Duodenal mucosa (tissue), 2 donors: ENCODE measurements around the gene SMIM36.
"Not testable (repeated sequence)": the region's sequence is repeated elsewhere in the genome, so short reads cannot be mapped to it uniquely, and the experiment has no call there.

ENCODE experiments used
- H3K27ac ChIP-seq: one replicate; pipeline ENCODE4 v1.7.0; 2013; ENCODE audit warnings: low read depth, low read length
- H3K27me3 ChIP-seq, 2 donors: one replicate each; pipeline ENCODE4 v1.7.0; 2013; ENCODE audit warnings: low read length in 2 of 2, control low read depth in 1 of 2; ENCODE audit not compliant: insufficient read depth in 2 of 2, control insufficient read depth in 1 of 2
- H3K36me3 ChIP-seq, 2 donors: one replicate each; pipeline ENCODE4 v1.7.0; 2013; ENCODE audit warnings: low read length in 2 of 2, control low read depth in 1 of 2; ENCODE audit not compliant: insufficient read depth in 2 of 2, control insufficient read depth in 1 of 2
- H3K4me1 ChIP-seq, 2 donors: one replicate each; pipeline ENCODE4 v1.7.0; 2013; ENCODE audit warnings: low read length in 2 of 2, control low read depth in 1 of 2; ENCODE audit not compliant: insufficient read depth in 2 of 2, control insufficient read depth in 1 of 2
- H3K4me3 ChIP-seq, 2 donors: one replicate each; pipeline ENCODE4 v1.7.0; 2013; ENCODE audit warnings: low read length in 2 of 2, low read depth in 1 of 2
- H3K9ac ChIP-seq, 2 donors: one replicate each; pipeline ENCODE4 v1.7.0; 2013; ENCODE audit warnings: low read length in 2 of 2, low read depth in 1 of 2
- H3K9me3 ChIP-seq, 2 donors: one replicate each; pipeline ENCODE4 v1.7.0; 2013; ENCODE audit warnings: low read length in 2 of 2, control low read depth in 1 of 2; ENCODE audit not compliant: control insufficient read depth in 1 of 2

SMIM36 gene

DNA sequence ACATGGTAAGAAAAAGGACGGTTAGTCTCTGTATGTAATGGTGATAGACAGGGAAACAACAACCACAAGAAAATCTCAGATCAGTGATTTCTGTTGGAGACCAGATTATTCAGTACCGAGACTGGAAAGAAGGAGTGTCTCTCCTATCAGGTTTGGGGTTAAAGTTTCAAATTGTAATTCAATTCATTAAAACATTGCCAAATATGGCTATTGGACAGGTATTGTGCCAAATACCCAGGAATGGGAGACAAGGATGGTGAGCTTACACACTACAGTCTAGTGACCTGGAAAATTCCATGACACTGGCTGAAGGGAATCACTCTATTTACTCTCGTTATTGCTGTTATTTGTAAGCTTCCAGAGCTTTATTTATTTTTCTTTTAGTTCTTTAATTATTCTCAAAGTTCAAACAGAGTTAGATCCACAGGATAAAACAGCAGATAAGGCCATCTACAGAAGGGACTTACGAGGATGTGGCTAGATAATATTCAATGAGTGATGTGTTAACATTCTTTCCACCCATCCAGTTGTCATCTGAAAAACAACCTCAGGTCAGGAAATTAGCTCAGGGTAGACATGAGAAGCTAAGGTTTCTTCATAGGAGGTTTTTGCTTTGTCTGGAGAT, 64.6 kb downstream of the SMIM36 start:
- Histone ChIP-seq H3K27ac (no peak overlapping the region), H3K9ac (no peak overlapping the region)

DNA sequence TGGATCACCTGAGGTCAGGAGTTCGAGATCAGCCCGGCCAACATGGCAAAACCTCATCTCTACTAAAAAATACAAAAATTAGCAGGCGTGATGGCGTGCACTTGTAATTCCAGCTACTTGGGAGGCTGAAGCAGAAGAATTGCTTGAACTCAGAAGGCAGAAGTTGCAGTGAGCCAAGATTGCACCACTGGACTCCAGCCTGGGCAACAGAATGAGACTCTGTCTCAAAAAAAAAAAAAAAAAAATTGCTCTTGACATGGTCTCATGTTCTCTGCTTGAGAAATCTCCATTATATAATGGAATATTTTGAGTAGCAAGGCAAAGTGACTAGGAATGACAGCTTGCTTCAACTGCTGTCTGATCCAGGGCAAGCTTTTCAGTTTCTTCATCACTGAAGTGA, 65.2 kb downstream of the SMIM36 start:
- not testable (repeated sequence) for H3K4me3 ChIP-seq, H3K9ac ChIP-seq, H3K9me3 ChIP-seq, H3K36me3 ChIP-seq, H3K27me3 ChIP-seq, H3K27ac ChIP-seq
- peaks cover 41 to 50% of the 10 kb centered on the region in 2 donors for H3K4me1 ChIP-seq

More for the DNA sequence above, 64.6 kb downstream of the SMIM36 start:
- H3K4me3 ChIP-seq = no peak overlapping the region
- no peaks in the 10 kb centered on the region for H3K9me3 ChIP-seq
- H3K36me3 ChIP-seq = no peaks in the 10 kb centered on the region
- H3K4me1 ChIP-seq = peaks cover 45 to 56% of the 10 kb centered on the region in 2 donors
- H3K27me3 ChIP-seq = no peaks in the 10 kb centered on the region

DNA sequence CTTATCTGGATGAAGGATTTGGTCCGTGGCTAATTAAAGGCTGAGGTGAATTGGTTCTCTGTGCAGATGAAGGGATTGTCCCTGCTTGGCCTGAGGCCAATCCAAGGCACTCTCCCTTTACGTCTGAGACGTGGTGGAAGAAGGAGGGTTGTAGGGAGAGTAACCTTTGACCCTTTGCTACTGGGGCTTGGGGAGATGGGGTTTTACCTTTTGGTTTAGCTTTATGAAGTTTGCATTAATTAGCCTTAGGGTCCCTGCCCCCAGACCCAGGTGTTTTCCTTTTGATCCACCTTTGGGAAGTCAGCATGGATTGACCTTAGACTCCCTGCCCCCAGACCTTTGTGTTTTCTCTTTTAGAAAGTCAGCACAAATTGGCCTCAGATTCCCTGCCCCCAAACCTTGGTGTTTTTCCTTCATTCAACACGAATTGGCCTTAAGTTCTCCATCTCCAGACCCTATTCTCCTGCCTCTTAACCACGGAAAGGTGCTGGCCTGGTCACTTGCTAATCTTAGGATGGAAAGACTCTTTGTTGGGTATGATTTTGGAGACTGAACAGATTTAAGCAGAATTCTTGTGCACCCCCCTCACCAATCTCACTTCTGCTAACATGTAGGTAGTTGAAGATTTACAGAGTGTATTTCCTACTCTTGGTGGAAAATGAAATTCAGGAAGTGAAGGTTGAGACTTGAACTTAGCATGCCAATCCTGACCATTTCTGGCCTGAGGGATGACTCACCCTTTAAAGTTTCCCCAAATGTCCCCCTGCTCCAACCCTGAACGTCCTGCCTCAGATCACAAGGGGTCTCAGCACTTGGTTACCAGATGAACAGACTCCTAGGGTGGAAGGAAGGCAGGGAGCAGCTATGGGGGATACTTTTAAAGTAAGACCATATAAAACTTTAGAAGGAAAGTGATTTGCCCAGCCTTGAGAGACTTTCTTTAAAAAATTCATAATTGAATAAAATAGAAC, 66.5 kb downstream of the SMIM36 start:
- H3K27ac ChIP-seq = no peak overlapping the region
- no peaks in the 10 kb centered on the region for H3K9me3 ChIP-seq
- H3K27me3 ChIP-seq = no peaks in the 10 kb centered on the region
- peaks cover 29 to 40% of the 10 kb centered on the region in 2 donors for H3K4me1 ChIP-seq
- H3K4me3 ChIP-seq = no peak overlapping the region
- H3K36me3 ChIP-seq = no peaks in the 10 kb centered on the region
- no peak overlapping the region for H3K9ac ChIP-seq

DNA sequence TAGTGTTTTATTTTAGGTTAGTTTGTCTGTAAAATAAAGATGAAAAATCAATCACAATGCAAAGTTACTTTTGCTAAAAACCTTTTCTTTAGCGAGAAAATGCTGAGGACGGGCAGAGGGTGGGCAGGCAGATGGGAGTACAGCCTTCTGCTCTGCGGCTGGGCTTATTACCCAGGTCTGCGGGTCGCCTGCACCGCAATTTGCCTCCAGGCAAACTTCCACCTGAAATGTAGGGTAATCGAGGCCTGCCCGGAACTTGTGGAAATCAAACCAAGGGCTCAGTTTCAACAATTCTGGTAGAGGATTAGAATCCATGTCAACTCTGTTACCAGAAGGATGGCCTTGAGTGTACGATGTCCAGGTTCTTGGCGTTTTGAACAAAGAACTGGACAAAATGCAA, 67.3 kb downstream of the SMIM36 start:
- no peak overlapping the region for H3K27ac ChIP-seq
- H3K4me3 ChIP-seq = no peak overlapping the region
- H3K9ac ChIP-seq = no peak overlapping the region
- H3K4me1 ChIP-seq = peaks cover 20 to 34% of the 10 kb centered on the region in 2 donors
- no peaks in the 10 kb centered on the region for H3K9me3 ChIP-seq
- no peaks in the 10 kb centered on the region for H3K36me3 ChIP-seq
- no peaks in the 10 kb centered on the region for H3K27me3 ChIP-seq

DNA sequence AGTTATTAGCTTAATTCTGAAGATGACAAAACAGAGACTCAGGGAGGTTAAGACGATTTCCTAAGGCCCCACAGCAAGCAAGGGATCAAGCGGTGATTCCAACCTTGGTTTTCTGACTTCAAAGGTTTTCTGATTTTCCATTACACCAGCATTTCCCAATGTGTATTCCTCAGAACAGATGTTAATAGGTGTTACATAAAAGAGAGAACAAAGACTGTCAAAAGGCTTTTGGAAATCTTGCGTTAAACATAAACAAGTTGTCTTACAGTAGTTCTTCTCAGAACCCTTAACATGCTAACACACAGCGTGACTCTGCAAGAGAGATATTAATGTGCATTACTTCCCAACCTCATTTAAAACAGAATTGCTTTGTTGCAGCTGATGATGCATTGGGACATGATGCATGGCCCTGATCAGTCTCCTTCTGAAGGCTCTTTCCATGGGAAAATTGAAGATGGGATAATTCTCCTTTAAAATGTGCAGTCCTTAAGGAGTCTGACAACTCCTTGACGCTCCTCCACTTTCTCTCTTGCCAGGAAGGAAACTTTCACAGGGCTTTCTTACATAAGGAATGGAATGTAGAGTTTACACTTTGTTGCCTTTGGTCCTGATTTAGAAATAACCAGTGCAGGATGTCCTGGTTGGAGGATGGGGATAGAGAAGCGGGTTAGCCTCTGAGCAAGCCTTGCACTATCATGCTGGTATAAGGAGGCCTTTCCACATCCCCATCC, 68.1 kb downstream of the SMIM36 start:
- no peaks in the 10 kb centered on the region for H3K27me3 ChIP-seq
- H3K4me3 ChIP-seq = no peak overlapping the region
- H3K4me1 ChIP-seq = peaks cover 17 to 28% of the 10 kb centered on the region in 2 donors
- H3K9me3 ChIP-seq = no peaks in the 10 kb centered on the region
- H3K27ac ChIP-seq = no peak overlapping the region
- no peaks in the 10 kb centered on the region for H3K36me3 ChIP-seq
- no peak overlapping the region for H3K9ac ChIP-seq

DNA sequence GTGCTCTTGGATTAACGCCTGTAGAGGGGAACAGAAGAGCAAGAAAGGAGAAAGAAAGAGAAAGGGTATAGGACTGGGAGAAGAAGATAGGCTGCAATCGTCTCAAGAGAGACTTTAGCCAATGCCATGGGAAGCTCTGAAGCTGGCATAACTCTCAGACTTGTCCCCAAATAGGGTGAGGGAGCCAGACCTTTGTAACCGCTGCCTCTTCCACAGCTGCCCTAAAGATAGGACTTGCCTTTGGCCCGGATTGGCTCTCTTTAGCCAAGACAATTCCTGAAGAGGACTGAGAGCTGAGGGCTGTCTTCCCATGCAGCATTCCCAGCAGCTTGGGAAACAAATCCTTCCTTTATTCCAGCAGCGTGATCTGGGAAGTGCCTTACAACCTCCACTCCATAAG, 68.8 kb downstream of the SMIM36 start:
- Histone ChIP-seq H3K4me3 (no peak overlapping the region), H3K4me1 (peaks cover 17 to 28% of the 10 kb centered on the region in 2 donors), H3K27me3 (no peaks in the 10 kb centered on the region), H3K9ac (no peak overlapping the region), H3K9me3 (no peaks in the 10 kb centered on the region), H3K36me3 (no peaks in the 10 kb centered on the region), H3K27ac (no peak overlapping the region)

DNA sequence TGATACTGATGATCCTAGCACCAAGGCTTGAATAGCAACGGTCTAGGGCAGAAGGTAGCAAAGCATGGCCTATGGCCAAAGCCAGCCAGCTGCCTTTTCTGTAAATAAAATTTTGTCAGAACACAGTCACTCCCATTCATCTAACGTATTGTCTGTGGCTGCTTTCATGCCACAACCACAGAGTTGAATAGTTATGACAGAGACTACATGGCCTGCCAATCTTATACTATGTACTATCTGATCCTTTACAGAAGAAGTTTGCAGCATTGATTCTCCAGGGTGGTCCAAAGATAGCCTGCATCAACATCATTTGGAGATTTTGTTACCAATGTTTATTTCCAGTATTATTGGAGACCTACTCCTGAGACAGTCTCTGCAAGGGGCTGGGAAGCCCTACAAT, 69.7 kb downstream of the SMIM36 start:
- no peak overlapping the region for H3K27ac ChIP-seq

DNA sequence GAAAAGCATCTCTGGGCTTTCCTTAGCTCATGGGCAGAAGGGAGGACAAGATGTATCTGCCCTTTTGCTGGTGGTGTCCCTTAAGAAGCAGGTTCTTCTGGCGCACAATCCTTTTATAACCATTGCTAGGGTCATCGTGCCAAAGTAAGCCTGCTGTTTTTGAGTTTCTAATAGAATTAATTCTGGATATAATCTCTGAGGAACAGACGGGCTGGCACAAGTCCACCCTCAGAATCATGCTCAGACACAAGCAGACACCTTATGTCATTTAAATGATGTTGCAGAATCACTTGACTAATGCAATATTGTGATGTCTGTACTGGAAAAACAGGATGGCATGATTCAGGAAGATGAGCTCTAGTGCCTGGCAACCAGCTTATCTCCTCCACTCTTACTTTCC, 70.9 kb downstream of the SMIM36 start:
- no peaks in the 10 kb centered on the region for H3K9me3 ChIP-seq
- H3K9ac ChIP-seq = no peak overlapping the region
- H3K27me3 ChIP-seq = no peaks in the 10 kb centered on the region
- no peak overlapping the region for H3K4me3 ChIP-seq
- no peak overlapping the region for H3K27ac ChIP-seq
- no peaks in the 10 kb centered on the region for H3K36me3 ChIP-seq
- H3K4me1 ChIP-seq = peaks cover 9 to 21% of the 10 kb centered on the region in 2 donors

More for the DNA sequence above, 69.7 kb downstream of the SMIM36 start:
- Histone ChIP-seq H3K4me3 (no peak overlapping the region), H3K4me1 (peaks cover 11 to 26% of the 10 kb centered on the region in 2 donors), H3K27me3 (no peaks in the 10 kb centered on the region), H3K36me3 (no peaks in the 10 kb centered on the region), H3K9me3 (no peaks in the 10 kb centered on the region), H3K9ac (no peak overlapping the region)

DNA sequence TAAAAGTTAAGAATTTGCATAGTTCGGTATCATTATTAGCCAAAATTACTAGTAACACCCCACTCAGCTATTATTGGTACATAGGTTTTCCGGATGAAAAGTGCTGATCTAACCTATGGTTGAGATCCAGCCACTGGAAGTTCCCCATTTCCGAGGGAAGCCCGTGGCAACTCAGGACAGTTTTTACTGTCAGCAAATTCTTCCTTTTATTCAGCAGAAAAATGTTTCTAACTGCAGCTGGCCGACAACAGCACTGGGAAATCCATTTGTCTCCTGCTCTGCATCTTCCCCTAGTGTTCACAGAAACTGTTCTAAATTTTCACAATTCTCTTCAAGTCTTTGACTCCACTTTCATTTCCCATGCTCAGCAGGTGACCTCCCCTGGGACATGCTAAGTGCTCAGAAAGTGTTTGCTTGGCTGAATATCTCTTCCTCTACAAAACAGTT, 74.1 kb downstream of the SMIM36 start:
- Histone ChIP-seq H3K27ac (no peak overlapping the region), H3K9ac (no peak overlapping the region), H3K36me3 (no peaks in the 10 kb centered on the region), H3K27me3 (no peaks in the 10 kb centered on the region), H3K4me1 (peaks cover 18 to 22% of the 10 kb centered on the region in 2 donors), H3K9me3 (no peaks in the 10 kb centered on the region), H3K4me3 (no peak overlapping the region)
